HS-27A (cell line): ENCODE results near the gene IL6ST.

ENCODE experiments used
- DNase-seq: peaks from one replicate; pipeline ENCODE4 v3.0.0-alpha.2; 2012; ENCODE audit warnings: low read depth, missing footprints

The IL6ST gene

GRCh38 chr5:55896238-55896637 lies 98.5 kb downstream of the IL6ST start:
- no peak for DNase-seq

- DNase-seq = no peak
Observed at GRCh38 chr5:55895346-55895745, 99.4 kb downstream of the IL6ST start.

DNA sequence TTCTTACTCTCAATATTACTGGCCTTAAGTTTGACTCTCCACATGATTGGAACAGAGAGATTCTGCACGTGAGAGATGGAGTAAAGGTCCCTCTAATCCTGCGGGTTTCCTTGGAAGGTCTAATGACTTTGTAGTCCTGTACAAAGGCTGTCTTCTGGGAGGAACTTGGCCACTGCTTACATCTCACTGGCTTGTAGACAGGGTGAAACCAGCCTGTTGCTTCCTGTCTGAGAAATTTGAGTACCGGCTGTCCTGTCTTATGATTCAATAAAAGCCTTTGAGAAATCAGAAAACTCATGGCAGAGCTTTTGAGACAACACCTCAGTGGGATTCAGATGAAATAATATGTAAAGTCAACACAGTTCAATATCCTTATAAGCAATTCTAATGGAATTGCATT lies 100.6 kb downstream of the IL6ST start:
- DNase-seq = no peak

DNA sequence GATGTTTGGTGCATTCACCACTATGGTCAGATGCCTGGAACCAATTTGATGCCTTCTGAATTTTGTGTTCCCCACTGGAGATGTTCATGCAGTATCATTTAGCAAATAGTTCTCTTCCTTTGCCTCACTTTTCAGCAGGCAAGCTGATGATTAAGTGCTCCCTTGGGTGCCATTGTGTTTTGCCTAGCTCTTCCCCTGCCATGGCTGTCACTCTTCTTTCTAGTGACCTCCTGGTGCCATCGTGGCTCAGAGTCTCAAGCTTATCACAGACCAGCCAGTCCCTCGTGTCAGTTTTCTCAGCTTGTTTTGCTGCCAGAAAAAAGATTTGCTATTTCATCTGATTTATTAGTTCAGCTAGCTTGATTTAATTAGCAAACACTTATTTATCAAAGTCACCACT lies 102.3 kb downstream of the IL6ST start:
- no peak for DNase-seq

- no peak for DNase-seq
Observed at GRCh38 chr5:55888205-55888604, 106.6 kb downstream of the IL6ST start.

GRCh38 chr5:55885359-55885758 lies 109.4 kb downstream of the IL6ST start:
- no peak for DNase-seq
